Stimulated activated naive CD4-positive, alpha-beta T cell (primary cell): ENCODE data around the gene SLC35F1.
A peak's percentile ranks its signal among the peaks of the same experiment; 100 is the strongest.

Experiments used
- DNase-seq, 6 experiments: peaks; one replicate each; lab custom pipeline; 2025; lab: John Stamatoyannopoulos, UW

SLC35F1 gene

GRCh38 chr6:118122801-118123200 lies 215.7 kb downstream of the SLC35F1 start:
- no peak for DNase-seq

DNA sequence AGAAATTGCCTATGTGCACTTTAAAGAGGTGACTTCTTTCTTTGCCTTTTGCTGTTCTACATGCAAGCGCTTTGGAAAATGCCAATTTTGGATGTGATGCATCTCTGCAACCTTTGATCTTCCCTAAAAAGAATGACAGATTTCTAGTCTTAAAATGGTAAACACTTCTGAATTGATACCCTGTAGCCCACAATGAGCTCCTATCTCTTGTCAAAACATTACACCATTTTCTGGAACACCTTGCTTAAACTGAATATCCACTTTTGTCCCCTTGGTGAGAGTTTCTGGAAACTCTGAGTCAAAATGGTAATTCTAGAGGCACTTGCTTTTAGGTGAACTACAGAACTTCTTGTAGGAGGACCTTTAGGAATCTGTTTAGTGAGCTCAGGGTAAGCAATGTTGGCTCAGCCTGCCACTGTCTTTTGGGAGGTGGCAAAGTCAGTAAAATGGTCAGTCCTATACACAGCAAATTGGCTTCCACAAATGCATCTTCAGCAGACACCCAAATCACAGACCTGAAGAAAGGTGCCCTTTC lies 216.5 kb downstream of the SLC35F1 start:
- no peak for DNase-seq

DNA sequence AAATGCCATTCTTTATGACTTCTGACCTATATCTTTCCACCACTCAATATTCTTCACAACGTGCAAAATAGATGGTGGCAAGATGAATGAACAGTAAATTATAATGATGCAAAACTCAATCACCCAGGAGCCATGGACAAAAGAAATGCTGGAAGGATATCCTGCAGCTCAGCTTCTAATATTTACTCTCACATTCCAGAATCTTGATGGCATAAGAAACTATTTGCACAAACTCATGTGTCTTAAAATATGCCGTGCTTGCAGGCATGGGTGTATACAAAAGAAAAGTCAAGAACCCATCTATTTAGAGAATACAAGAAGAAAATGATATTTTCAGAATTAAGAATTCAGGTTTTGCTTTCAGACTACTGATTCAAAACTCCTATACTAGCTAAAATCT lies 217.8 kb downstream of the SLC35F1 start:
- no peak for DNase-seq

GRCh38 chr6:118128755-118129154 lies 221.7 kb downstream of the SLC35F1 start:
- DNase-seq, result no peak

GRCh38 chr6:118134206-118134605 lies 227.1 kb downstream of the SLC35F1 start:
- DNase-seq, result no peak

DNA sequence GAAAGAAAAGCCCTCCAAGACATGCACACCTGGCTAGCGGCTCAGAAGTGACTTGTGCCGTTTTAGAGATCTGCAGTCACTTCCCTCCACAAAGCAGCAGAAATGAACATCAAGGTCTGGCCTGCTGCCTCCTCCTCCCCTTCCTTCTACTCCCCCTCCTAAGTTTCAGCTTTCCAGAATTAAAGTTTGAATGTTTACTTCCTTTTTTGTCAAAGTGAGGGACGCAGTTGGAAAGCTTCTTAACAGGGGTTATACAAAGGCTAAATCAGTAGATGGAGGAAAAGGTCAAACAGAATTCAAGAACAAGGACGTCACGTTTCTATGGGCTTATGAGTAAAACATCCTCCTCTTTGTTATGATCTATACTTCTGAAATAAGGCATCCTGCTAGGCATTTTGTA lies 227.7 kb downstream of the SLC35F1 start:
- no peak for DNase-seq

DNA sequence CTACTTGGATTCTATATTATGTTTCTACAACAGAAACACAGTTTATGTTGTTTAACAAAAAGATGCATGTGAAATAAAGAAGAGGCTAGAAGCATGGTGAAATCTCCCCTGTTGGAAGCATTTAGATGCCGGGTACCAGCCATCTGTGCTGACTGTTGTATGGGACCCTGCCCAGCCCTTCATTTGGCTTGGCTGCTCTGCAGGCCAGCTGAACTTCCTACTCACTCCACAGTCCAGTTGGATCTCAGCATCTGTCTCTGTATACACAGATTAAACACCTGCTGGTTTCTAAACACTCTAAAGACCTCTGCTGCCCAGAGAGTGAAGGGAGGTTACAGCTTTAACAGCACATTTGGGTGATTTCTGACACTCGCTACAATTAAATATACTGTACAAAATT lies 228.3 kb downstream of the SLC35F1 start:
- DNase-seq, result no peak

GRCh38 chr6:118141211-118141610 lies 234.1 kb downstream of the SLC35F1 start:
- DNase-seq, result no peak

DNA sequence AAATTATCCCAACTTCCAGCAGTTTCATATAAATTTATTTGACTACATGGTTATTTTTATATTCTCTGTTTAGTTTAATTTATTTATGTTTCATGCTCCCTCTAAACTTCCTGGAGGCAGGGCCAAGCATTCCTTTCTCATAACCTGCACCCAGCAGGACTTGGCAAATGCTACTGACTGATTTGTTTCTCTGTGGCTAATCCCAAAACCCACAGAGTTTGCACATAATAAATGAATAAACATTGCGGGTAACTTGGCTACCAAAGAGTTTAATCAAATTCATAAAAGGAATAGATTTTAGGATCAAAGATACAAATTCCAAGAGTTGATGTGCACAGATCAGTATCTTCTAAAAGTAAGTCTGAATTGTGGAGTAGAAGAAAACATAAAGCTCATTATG lies 239.5 kb downstream of the SLC35F1 start:
- DNase-seq, result no peak

- DNase-seq, result no peak
Measured at GRCh38 chr6:118147511-118147910, 240.4 kb downstream of the SLC35F1 start.

DNA sequence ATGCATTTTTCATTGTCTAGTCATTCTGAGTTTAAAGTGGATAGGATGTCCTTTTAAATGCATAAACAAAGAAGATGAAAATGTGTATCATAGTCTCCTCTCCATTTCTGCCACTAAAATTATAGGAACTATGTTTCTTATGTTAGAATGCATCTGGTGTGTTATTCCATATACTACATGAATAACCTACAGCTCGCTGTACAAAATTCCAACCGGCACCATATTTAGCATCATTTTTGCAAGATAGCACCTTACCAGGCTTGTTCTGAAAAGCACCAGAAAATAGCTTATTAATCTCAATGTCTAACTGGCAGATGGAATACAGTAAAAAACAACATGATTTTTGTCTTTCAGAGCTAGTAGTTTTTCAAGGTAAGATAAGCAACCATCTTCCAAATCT lies 241.5 kb downstream of the SLC35F1 start:
- DNase-seq, result no peak

- DNase-seq, result no peak
Measured at GRCh38 chr6:118152524-118152923, 245.5 kb downstream of the SLC35F1 start.

DNA sequence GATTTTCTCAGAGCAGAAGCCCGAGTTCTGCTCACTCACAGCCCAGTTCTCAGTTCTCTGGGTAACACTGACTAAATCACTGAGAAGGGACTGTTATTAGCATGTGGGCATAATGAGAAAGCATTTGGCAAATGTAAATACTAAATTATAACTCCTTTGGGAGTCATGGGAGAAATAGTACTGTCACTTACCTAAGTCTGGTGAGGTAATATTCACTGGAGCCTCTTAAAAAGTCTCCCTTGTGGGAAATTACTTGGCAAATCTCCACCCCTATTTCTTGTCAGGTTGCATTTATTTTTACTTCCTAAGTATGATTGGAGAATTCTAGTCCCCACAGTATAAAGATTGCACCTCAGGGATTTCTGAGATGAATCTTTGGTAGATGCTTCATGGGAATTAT lies 254.3 kb downstream of the SLC35F1 start:
- DNase-seq, result no peak

GRCh38 chr6:118163542-118163941 lies 256.5 kb downstream of the SLC35F1 start:
- DNase-seq, result no peak

DNA sequence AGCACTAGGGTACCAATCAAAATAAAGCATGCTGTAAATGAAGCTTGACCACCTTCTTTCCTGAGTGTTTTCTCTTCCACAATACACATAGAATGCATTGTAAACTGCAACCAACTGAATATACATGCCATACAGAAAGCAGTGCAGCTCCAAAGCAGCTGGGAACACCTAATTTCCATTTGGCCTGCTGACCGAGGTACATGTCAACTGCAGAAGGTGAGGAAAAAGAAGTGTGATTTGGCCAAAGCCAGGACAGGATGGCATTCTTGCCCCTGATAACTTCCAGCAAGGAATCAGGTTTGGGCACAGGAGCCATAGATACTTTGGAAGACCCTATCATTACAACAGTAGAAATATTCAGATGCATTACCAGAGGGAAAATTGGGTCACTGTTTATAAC lies 258.4 kb downstream of the SLC35F1 start:
- no peak for DNase-seq

DNA sequence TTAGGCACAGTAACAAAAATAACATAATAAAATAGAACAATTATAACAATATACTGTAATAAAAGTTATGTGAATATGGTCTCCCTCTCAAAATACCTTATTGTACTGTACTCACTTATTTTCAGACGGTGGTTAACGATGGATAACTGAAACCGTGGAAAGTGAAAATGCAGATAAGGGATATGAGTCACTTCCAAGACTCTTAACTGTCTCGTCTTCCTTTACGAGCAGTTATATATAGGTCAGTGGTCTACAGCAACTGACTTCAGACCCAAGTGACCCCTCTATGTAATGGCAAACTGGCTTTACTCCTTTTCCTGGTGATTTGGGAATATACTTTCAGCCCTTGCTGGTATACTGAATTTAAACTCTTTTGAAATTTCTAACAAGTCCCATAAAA lies 261.4 kb downstream of the SLC35F1 start:
- no peak for DNase-seq

DNA sequence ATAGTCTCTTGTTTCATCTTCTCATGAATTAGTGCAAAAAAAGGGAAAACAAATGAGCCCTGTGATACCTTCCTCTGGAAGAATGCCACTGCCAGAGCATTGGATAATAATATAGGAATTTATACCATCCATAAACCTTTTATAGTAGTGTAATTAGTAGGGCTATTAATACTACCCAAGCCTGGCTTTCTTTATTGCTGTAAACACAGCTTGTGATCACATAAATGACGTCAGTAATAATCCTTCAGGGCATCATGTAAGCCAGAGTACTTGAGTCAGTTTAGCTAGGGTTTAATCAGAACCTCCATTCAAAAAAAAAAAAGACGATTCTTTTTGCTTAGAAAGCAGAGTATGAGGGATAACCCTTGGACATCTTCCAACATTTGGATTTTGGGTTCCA lies 264.8 kb downstream of the SLC35F1 start:
- no peak for DNase-seq

DNA sequence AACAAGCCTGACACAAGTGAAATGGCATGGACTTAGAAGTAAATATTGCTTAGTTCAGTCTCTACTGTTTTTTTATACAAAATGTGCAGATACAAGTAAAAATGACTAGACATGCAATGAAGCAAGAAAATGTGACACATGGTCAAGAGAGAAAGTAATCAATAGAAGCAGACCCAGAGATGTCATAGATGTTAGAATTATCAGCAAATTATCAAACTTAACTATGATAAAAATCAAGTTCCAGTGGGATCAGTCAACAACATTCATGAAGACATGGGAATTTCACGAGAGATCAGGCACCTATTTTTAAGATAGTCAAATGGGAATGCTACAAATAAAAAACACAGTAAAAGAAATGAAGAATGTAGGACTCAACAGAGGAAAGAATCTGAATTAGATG lies 267.0 kb downstream of the SLC35F1 start:
- no peak for DNase-seq

- DNase-seq, result no peak
Measured at GRCh38 chr6:118177720-118178119, 270.7 kb downstream of the SLC35F1 start.

DNA sequence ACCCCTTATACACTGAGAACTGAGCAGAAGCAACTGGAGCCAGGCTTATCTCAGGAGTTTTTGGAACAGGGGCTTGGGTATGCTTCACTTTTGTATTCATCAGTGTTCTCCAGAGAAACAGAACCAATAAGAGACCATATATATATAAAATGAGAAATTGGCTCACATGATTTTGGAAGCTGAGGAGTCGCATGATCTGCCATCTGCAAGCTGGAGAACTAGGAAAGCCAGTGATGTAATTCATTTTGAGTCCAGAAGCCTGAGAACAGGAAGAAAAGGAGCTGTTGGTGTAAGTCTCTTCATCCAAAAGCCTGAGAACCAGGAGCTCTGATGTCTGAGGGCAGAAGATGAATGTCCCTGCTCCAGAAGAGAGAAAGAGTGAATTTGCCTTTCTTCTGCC lies 272.0 kb downstream of the SLC35F1 start:
- no peak for DNase-seq

DNA sequence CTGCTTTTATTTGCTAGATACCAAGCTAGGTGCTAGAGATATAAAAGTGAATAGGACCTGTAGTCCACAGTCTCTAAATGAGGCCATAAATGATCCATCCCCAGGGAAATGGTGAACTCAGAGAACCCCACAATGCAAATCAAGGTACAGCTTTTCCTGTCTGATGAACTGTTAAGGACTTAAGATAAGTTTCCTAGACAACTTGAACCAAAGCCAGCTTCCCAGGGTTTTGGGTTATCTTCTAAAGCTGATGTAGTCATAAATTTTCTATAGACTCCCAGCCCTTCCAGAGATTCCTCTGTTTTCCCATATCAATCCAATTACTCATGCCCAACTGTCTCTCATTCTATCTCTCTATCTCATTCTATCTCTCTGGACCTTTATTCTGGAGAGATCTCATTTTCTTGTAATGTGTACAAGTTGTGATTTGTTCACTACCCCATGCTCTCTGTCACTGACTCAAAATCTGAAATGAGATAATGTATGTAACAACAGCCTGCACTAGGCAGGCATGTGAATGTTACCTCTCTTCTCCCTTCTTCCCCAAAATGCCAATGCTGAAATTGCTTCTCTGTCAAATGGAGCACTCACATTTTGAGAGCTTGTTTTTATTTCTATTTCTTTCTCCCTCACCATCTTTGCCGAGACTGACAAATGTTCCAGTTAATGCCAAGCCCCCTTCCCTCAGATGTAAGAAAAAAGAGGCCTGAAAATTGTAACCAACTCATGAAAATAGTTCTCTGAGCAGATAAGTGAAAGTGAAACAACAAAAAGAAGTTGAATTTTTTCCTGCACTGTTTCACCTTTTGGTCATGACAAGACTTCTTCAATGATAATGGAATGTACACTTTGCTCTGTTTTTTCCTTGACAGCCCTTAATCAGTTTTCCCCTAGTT lies 279.9 kb downstream of the SLC35F1 start:
- DNase-seq, result peak in 1 of 6 experiments; percentile 7

GRCh38 chr6:118187568-118188164 lies 280.6 kb downstream of the SLC35F1 start:
- no peak for DNase-seq

DNA sequence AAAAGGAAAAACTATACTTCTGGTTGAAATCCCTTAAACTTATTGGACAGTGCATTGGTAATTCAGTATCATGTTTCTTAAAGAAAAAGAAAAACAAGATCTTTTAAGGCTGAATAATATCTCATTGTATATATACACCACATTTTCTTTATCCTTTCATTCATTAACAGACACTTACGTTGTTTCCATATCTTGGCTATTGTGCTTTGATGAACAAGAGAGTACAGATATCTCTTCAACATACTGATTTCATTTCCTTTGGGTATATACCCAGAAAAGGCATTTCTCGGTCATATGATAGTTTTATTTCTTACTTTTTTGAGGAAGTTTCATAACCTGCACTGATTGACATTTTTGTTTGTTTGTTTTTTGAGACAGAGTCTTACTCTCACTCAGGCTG lies 281.5 kb downstream of the SLC35F1 start:
- no peak for DNase-seq
